Measurements from ENCODE around the gene OR12D2.
"Not testable (repeated sequence)": the region's sequence is repeated elsewhere in the genome, so short reads cannot be mapped to it uniquely, and the experiment has no call there.

OR12D2 gene

GRCh38 chr6:29395331-29395730, at the start of gene OR12D2:
TSS of gene OR12D2 (plus strand) at chr6:29395631. CDS start at chr6:29396700, 1,069 bp downstream.
- in situ Hi-C loops (cut with MboI; ENCODE audit: low sequenced_read_pairs) = no loop called here

GRCh38 chr6:29349348-29349747, 46.1 kb upstream of the OR12D2 start:
- in situ Hi-C loops (cut with MboI; ENCODE audit: low sequenced_read_pairs) = not testable (repeated sequence)

GRCh38 chr6:29354980-29355379, 40.5 kb upstream of the OR12D2 start:
- in situ Hi-C loops (cut with MboI; ENCODE audit: low sequenced_read_pairs) = no loop called here

- in situ Hi-C loops (cut with MboI; ENCODE audit: low sequenced_read_pairs) = no loop called here
These were observed 39.8 kb upstream of the OR12D2 start for GRCh38 chr6:29355603-29356002.

- in situ Hi-C loops (cut with MboI; ENCODE audit: low sequenced_read_pairs) = no loop called here
These were observed 26.7 kb upstream of the OR12D2 start, which contains the start of gene OR5V1 for GRCh38 chr6:29368765-29369164. TSS of gene OR5V1 (minus strand) at chr6:29368865. CDS start at chr6:29356195, 12,670 bp downstream.

GRCh38 chr6:29375191-29375590, 20.2 kb upstream of the OR12D2 start, which contains the start of gene OR12D3:
TSS of gene OR12D3 (minus strand) at chr6:29375291. CDS start at chr6:29375287, 4 bp downstream.
- in situ Hi-C loops (cut with MboI; ENCODE audit: low sequenced_read_pairs) = no loop called here

- in situ Hi-C loops (cut with MboI; ENCODE audit: low sequenced_read_pairs) = no loop called here
These were observed 19.4 kb upstream of the OR12D2 start for GRCh38 chr6:29376003-29376402.

GRCh38 chr6:29388533-29388932, 6.9 kb upstream of the OR12D2 start:
- in situ Hi-C loops (cut with MboI; ENCODE audit: low sequenced_read_pairs) = no loop called here

- in situ Hi-C loops (cut with MboI; ENCODE audit: low sequenced_read_pairs) = no loop called here
These were observed 4.1 kb downstream of the OR12D2 start for GRCh38 chr6:29399525-29399924.

GRCh38 chr6:29403801-29404200, 8.4 kb downstream of the OR12D2 start:
- in situ Hi-C loops (cut with MboI; ENCODE audit: low sequenced_read_pairs) = no loop called here

- in situ Hi-C loops (cut with MboI; ENCODE audit: low sequenced_read_pairs) = no loop called here
These were observed 19.2 kb downstream of the OR12D2 start, which contains the start of gene OR12D1 for GRCh38 chr6:29414588-29414987. TSS of gene OR12D1 (plus strand) at chr6:29414928.

- in situ Hi-C loops (cut with MboI; ENCODE audit: low sequenced_read_pairs) = no loop called here
These were observed 24.1 kb downstream of the OR12D2 start for GRCh38 chr6:29419516-29419915.

- in situ Hi-C loops (cut with MboI; ENCODE audit: low sequenced_read_pairs) = no loop called here
These were observed 28.7 kb downstream of the OR12D2 start for GRCh38 chr6:29424168-29424567.

GRCh38 chr6:29424575-29424974, 29.1 kb downstream of the OR12D2 start:
- in situ Hi-C loops (cut with MboI; ENCODE audit: low sequenced_read_pairs) = no loop called here

GRCh38 chr6:29425075-29425474, 29.6 kb downstream of the OR12D2 start:
- in situ Hi-C loops (cut with MboI; ENCODE audit: low sequenced_read_pairs) = no loop called here

- in situ Hi-C loops (cut with MboI; ENCODE audit: low sequenced_read_pairs) = no loop called here
These were observed 31.2 kb downstream of the OR12D2 start for GRCh38 chr6:29426654-29427053.

- in situ Hi-C loops (cut with MboI; ENCODE audit: low sequenced_read_pairs) = not testable (repeated sequence)
These were observed 41.3 kb downstream of the OR12D2 start for GRCh38 chr6:29436730-29437129.

GRCh38 chr6:29439006-29439405, 43.6 kb downstream of the OR12D2 start, which contains the start of gene OR10C1:
TSS of gene OR10C1 (plus strand) at chr6:29439306. CDS start at chr6:29440016, 710 bp downstream.
- in situ Hi-C loops (cut with MboI; ENCODE audit: low sequenced_read_pairs) = no loop called here

- in situ Hi-C loops (cut with MboI; ENCODE audit: low sequenced_read_pairs) = no loop called here
These were observed 47.3 kb downstream of the OR12D2 start for GRCh38 chr6:29442719-29443118.

- in situ Hi-C loops (cut with MboI; ENCODE audit: low sequenced_read_pairs) = not testable (repeated sequence)
These were observed 48.6 kb downstream of the OR12D2 start for GRCh38 chr6:29444031-29444430.

Data from HL-60/S4 (cell line).